HG03439 (cell line): ENCODE measurements around the gene STK10.
"Not testable (repeated sequence)": the region's sequence is repeated elsewhere in the genome, so short reads cannot be mapped to it uniquely, and the experiment has no call there.

Experiments used
- ATAC-seq: cut with Tn5 transposase; IDR thresholded peaks from one replicate; pipeline ENCODE4 v1.9.1; 2021; ENCODE audit warnings: mild to moderate bottlenecking, moderate library complexity; ENCODE audit not compliant: unreplicated experiment

The STK10 gene

GRCh38 chr5:172188033-172188892 lies at the start of gene STK10:
Gene STK10, minus strand, starts transcription at chr5:172188224. Its CDS starts 182 bp downstream, at chr5:172188042.
- ATAC-seq: peak; percentile 68

GRCh38 chr5:172235827-172236736 lies 48.1 kb upstream of the STK10 start:
- no peak for ATAC-seq

GRCh38 chr5:172235132-172235780 lies 47.2 kb upstream of the STK10 start:
- no peak for ATAC-seq

GRCh38 chr5:172234031-172234430 lies 46.0 kb upstream of the STK10 start:
- ATAC-seq: no peak

- ATAC-seq: no peak
Measured at GRCh38 chr5:172229904-172230303, 41.9 kb upstream of the STK10 start.

- no peak for ATAC-seq
Measured at GRCh38 chr5:172224996-172225395, 37.0 kb upstream of the STK10 start.

- ATAC-seq: peak; percentile 81
Measured at GRCh38 chr5:172223901-172224873, 36.2 kb upstream of the STK10 start.

- no peak for ATAC-seq
Measured at GRCh38 chr5:172219296-172219695, 31.3 kb upstream of the STK10 start.

- ATAC-seq: no peak
Measured at GRCh38 chr5:172216345-172216744, 28.3 kb upstream of the STK10 start.

- no peak for ATAC-seq
Measured at GRCh38 chr5:172213126-172213525, 25.1 kb upstream of the STK10 start.

GRCh38 chr5:172211676-172212075 lies 23.7 kb upstream of the STK10 start:
- ATAC-seq: no peak

- ATAC-seq: no peak
Measured at GRCh38 chr5:172209714-172210113, 21.7 kb upstream of the STK10 start.

GRCh38 chr5:172207511-172207910 lies 19.5 kb upstream of the STK10 start:
- no peak for ATAC-seq

- ATAC-seq: not testable (repeated sequence)
Measured at GRCh38 chr5:172205984-172206383, 18.0 kb upstream of the STK10 start.

GRCh38 chr5:172200476-172200875 lies 12.5 kb upstream of the STK10 start:
- ATAC-seq: no peak

- ATAC-seq: no peak
Measured at GRCh38 chr5:172199446-172199845, 11.4 kb upstream of the STK10 start.

- not testable (repeated sequence) for ATAC-seq
Measured at GRCh38 chr5:172197775-172198174, 9.8 kb upstream of the STK10 start.

GRCh38 chr5:172194985-172195774 lies 7.2 kb upstream of the STK10 start:
- no peak for ATAC-seq

- ATAC-seq: no peak
Measured at GRCh38 chr5:172193872-172194271, 5.8 kb upstream of the STK10 start, which contains the start of gene EFCAB9. Gene EFCAB9, plus strand, starts transcription at chr5:172194172. Its CDS starts 1 bp downstream, at chr5:172194173.
